ENCODE data around the gene PIANP. TPM values are rescaled to one million over a fixed set of nuclear protein-coding genes. Genes with fewer than 3 reads are reported as not detected.

The PIANP gene
- total and polyA plus RNA-seq, 10 of the 15 experiments (the other 5 are each of a cell fraction or from before 2014, with no cell fraction given): 0.08 to 0.12 (median 0.08) TPM; not detected in 7

DNA sequence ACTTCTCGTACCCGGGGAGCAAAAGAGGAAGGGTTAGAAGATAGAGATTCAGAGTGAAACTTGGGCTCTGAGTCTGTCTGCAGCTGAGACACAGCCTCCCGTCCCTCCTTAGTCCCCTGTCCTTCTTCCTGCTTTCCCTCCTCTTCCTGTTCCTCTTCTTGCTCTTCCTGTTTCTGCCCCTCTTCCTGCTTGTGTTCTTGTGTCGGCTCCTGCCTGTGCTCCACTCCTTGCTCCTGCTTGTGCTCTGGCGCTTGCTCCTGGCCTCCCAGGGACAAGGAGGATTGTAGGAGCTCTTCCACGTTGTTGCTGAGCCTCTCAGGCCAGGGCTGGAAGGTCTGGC, 56.4 kb downstream of the PIANP start (continued):
- TF ChIP-seq, protein P1, sequence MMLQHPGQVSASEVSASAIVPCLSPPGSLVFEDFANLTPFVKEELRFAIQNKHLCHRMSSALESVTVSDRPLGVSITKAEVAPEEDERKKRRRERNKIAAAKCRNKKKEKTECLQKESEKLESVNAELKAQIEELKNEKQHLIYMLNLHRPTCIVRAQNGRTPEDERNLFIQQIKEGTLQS (IDR thresholded peaks at IDR 0.05; ENCODE audit: borderline replicate concordance, extremely low read depth, low read depth, low read length): no peak
- TF ChIP-seq, protein P2, sequence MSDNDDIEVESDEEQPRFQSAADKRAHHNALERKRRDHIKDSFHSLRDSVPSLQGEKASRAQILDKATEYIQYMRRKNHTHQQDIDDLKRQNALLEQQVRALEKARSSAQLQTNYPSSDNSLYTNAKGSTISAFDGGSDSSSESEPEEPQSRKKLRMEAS (IDR thresholded peaks at IDR 0.05; ENCODE audit: low read depth, low read length): no peak
- TF ChIP-seq KAT2A (conservative IDR thresholded peaks at IDR 0.05; ENCODE audit: control insufficient read depth, low read depth, low read length): no peak
- TF ChIP-seq, protein P3, sequence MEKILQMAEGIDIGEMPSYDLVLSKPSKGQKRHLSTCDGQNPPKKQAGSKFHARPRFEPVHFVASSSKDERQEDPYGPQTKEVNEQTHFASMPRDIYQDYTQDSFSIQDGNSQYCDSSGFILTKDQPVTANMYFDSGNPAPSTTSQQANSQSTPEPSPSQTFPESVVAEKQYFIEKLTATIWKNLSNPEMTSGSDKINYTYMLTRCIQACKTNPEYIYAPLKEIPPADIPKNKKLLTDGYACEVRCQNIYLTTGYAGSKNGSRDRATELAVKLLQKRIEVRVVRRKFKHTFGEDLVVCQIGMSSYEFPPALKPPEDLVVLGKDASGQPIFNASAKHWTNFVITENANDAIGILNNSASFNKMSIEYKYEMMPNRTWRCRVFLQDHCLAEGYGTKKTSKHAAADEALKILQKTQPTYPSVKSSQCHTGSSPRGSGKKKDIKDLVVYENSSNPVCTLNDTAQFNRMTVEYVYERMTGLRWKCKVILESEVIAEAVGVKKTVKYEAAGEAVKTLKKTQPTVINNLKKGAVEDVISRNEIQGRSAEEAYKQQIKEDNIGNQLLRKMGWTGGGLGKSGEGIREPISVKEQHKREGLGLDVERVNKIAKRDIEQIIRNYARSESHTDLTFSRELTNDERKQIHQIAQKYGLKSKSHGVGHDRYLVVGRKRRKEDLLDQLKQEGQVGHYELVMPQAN (conservative IDR thresholded peaks at IDR 0.05): no peak
- no peak for TF ChIP-seq WRNIP1 (IDR thresholded peaks at IDR 0.05; ENCODE audit: borderline replicate concordance, low read depth, low read length)
- 0 out of 2 replicates have a peak, but pooled peaks have one; percentile 42 for TF ChIP-seq JUNB (IDR thresholded peaks at IDR 0.05)
- no peak for TF ChIP-seq SRF (IDR thresholded peaks at IDR 0.05; ENCODE audit: low read depth in 2 of 2, low read length in 2 of 2)
- TF ChIP-seq MEF2B (IDR thresholded peaks at IDR 0.05; ENCODE audit: partially characterized antibody, poor library complexity, severe bottlenecking): no peak
- 0 out of 4 replicates have a peak, but pooled peaks of 1 of the 2 experiments have one; percentile 22 for TF ChIP-seq IKZF2 (IDR thresholded peaks at IDR 0.05)
- TF ChIP-seq RUNX3 (IDR thresholded peaks at IDR 0.05; ENCODE audit: low read length): 0 out of 2 replicates have a peak, but pooled peaks have one; percentile 7
- TF ChIP-seq ETV6 (conservative IDR thresholded peaks at IDR 0.05 in 1 of 2, IDR thresholded peaks at IDR 0.05 in 1 of 2; ENCODE audit: borderline replicate concordance in 1 of 2, low read depth in 1 of 2): peak in 1 of 2 experiments; percentile 76; a peak in 2 of 4 replicates
- no peak for TF ChIP-seq RAD21 (IDR thresholded peaks at IDR 0.05; ENCODE audit: insufficient read depth, low read depth, low read length)

Small RNAs within 50 kb of the gene (small RNA-seq; reads per million reads assigned to genes)
- gene RNU6-781P: not detected

Other genes starting within 250 kb of the PIANP start
Only the 7 nearest of the 29 such genes appear.
- 4.1 and 4.6 TPM in 2 replicates for gene LPAR5, start 64.9 kb downstream of the PIANP start, total RNA-seq (2014; rRNA removed)
- gene LPAR5, start 64.9 kb downstream of the PIANP start, total RNA-seq (2014; rRNA removed; fragmentation: Illumina TruSeq; extraction: Trizol): 2.0 and 2.1 TPM in 2 replicates
- gene LPAR5, start 64.9 kb downstream of the PIANP start, total RNA-seq (2021): 7.9 and 8.2 TPM in 2 replicates
- 4.2 and 5.7 TPM in 2 replicates for gene LPAR5, start 64.9 kb downstream of the PIANP start, polyA plus RNA-seq (2011; rRNA removed)
- gene LPAR5, start 64.9 kb downstream of the PIANP start, polyA plus RNA-seq (2014; fragmentation: Illumina TruSeq; extraction: Trizol): 4.5 and 5.2 TPM in 2 replicates
- 1 to 10 TPM; 1.3 to 1.7 TPM for gene LPAR5, start 64.9 kb downstream of the PIANP start, polyA plus RNA-seq (2014; fragmentation: Nextera tagmentation; extraction: Ambion mirVana)
- 6.1 and 7.2 TPM in 2 replicates for gene LPAR5, start 64.9 kb downstream of the PIANP start, polyA plus RNA-seq (2014; rRNA removed)
- 1 to 10 TPM; 5.4 to 5.6 TPM for gene LPAR5, start 64.9 kb downstream of the PIANP start, polyA plus RNA-seq (2016; fragmentation: Nextera tagmentation; extraction: Ambion mirVana)
- 0.27 and 1.1 TPM in 2 replicates for gene ACRBP, start 53.4 kb downstream of the PIANP start, total RNA-seq (2014; rRNA removed)
- 0.69 and 1.1 TPM in 2 replicates for gene ACRBP, start 53.4 kb downstream of the PIANP start, total RNA-seq (2014; rRNA removed; fragmentation: Illumina TruSeq; extraction: Trizol)
- gene ACRBP, start 53.4 kb downstream of the PIANP start, total RNA-seq (2021): 1.4 and 1.8 TPM in 2 replicates
- 0.80 and 0.84 TPM in 2 replicates for gene ACRBP, start 53.4 kb downstream of the PIANP start, polyA plus RNA-seq (2011; rRNA removed)
- gene ACRBP, start 53.4 kb downstream of the PIANP start, polyA plus RNA-seq (2014; fragmentation: Illumina TruSeq; extraction: Trizol): 0.75 and 1.5 TPM in 2 replicates
- gene ACRBP, start 53.4 kb downstream of the PIANP start, polyA plus RNA-seq (2014; fragmentation: Nextera tagmentation; extraction: Ambion mirVana): under 1 TPM; 0.64 to 0.80 TPM
- 0.80 and 0.94 TPM in 2 replicates for gene ACRBP, start 53.4 kb downstream of the PIANP start, polyA plus RNA-seq (2014; rRNA removed)
- 1 to 10 TPM in 1 of 2 experiments, under 1 TPM in 1; 0.54 to 1.3 TPM for gene ACRBP, start 53.4 kb downstream of the PIANP start, polyA plus RNA-seq (2016; fragmentation: Nextera tagmentation; extraction: Ambion mirVana)
- 21.7 and 23.7 TPM in 2 replicates for gene ING4, start 37.7 kb downstream of the PIANP start, total RNA-seq (2014; rRNA removed)
- 20.9 and 21.8 TPM in 2 replicates for gene ING4, start 37.7 kb downstream of the PIANP start, total RNA-seq (2014; rRNA removed; fragmentation: Illumina TruSeq; extraction: Trizol)
- 20.1 and 21.6 TPM in 2 replicates for gene ING4, start 37.7 kb downstream of the PIANP start, total RNA-seq (2021)
- 53.9 and 63.8 TPM in 2 replicates for gene ING4, start 37.7 kb downstream of the PIANP start, polyA plus RNA-seq (2011; rRNA removed)
- gene ING4, start 37.7 kb downstream of the PIANP start, polyA plus RNA-seq (2014; fragmentation: Illumina TruSeq; extraction: Trizol): 33.8 and 39.5 TPM in 2 replicates
- gene ING4, start 37.7 kb downstream of the PIANP start, polyA plus RNA-seq (2014; fragmentation: Nextera tagmentation; extraction: Ambion mirVana): 1 to 10 TPM; 7.2 to 8.9 TPM
- gene ING4, start 37.7 kb downstream of the PIANP start, polyA plus RNA-seq (2014; rRNA removed): 22.6 and 24.2 TPM in 2 replicates
- 10 to 100 TPM; 18.4 to 22.5 TPM for gene ING4, start 37.7 kb downstream of the PIANP start, polyA plus RNA-seq (2016; fragmentation: Nextera tagmentation; extraction: Ambion mirVana)
- 23.3 and 23.7 TPM in 2 replicates for gene ZNF384, start 11.4 kb downstream of the PIANP start, total RNA-seq (2014; rRNA removed)
- 26.0 and 27.1 TPM in 2 replicates for gene ZNF384, start 11.4 kb downstream of the PIANP start, total RNA-seq (2014; rRNA removed; fragmentation: Illumina TruSeq; extraction: Trizol)
- 49.3 and 53.8 TPM in 2 replicates for gene ZNF384, start 11.4 kb downstream of the PIANP start, total RNA-seq (2021)
- gene ZNF384, start 11.4 kb downstream of the PIANP start, polyA plus RNA-seq (2011; rRNA removed): 42.4 and 70.2 TPM in 2 replicates
- gene ZNF384, start 11.4 kb downstream of the PIANP start, polyA plus RNA-seq (2014; fragmentation: Illumina TruSeq; extraction: Trizol): 65.2 and 81.5 TPM in 2 replicates
- 1 to 10 TPM in 1 of 2 experiments, under 1 TPM in 1; 0.46 to 1.3 TPM for gene ZNF384, start 11.4 kb downstream of the PIANP start, polyA plus RNA-seq (2014; fragmentation: Nextera tagmentation; extraction: Ambion mirVana)
- 53.5 and 55.8 TPM in 2 replicates for gene ZNF384, start 11.4 kb downstream of the PIANP start, polyA plus RNA-seq (2014; rRNA removed)
- 10 to 100 TPM; 30.0 to 31.0 TPM for gene ZNF384, start 11.4 kb downstream of the PIANP start, polyA plus RNA-seq (2016; fragmentation: Nextera tagmentation; extraction: Ambion mirVana)
- 53.6 and 56.3 TPM in 2 replicates for gene COPS7A, start 23.2 kb upstream of the PIANP start, total RNA-seq (2014; rRNA removed)
- gene COPS7A, start 23.2 kb upstream of the PIANP start, total RNA-seq (2014; rRNA removed; fragmentation: Illumina TruSeq; extraction: Trizol): 26.8 and 28.8 TPM in 2 replicates
- 42.1 and 48.4 TPM in 2 replicates for gene COPS7A, start 23.2 kb upstream of the PIANP start, total RNA-seq (2021)
- 43.5 and 70.9 TPM in 2 replicates for gene COPS7A, start 23.2 kb upstream of the PIANP start, polyA plus RNA-seq (2011; rRNA removed)
- gene COPS7A, start 23.2 kb upstream of the PIANP start, polyA plus RNA-seq (2014; fragmentation: Illumina TruSeq; extraction: Trizol): 43.5 and 45.0 TPM in 2 replicates
- gene COPS7A, start 23.2 kb upstream of the PIANP start, polyA plus RNA-seq (2014; fragmentation: Nextera tagmentation; extraction: Ambion mirVana): 10 to 100 TPM; 25.7 to 26.1 TPM
- gene COPS7A, start 23.2 kb upstream of the PIANP start, polyA plus RNA-seq (2014; rRNA removed): 55.3 and 61.7 TPM in 2 replicates
- gene COPS7A, start 23.2 kb upstream of the PIANP start, polyA plus RNA-seq (2016; fragmentation: Nextera tagmentation; extraction: Ambion mirVana): 10 to 100 TPM; 67.9 to 74.0 TPM
- 131 and 139 TPM in 2 replicates for gene MLF2, start 52.3 kb upstream of the PIANP start, total RNA-seq (2014; rRNA removed)
- 59.2 and 63.4 TPM in 2 replicates for gene MLF2, start 52.3 kb upstream of the PIANP start, total RNA-seq (2014; rRNA removed; fragmentation: Illumina TruSeq; extraction: Trizol)
- 125 and 129 TPM in 2 replicates for gene MLF2, start 52.3 kb upstream of the PIANP start, total RNA-seq (2021)
- gene MLF2, start 52.3 kb upstream of the PIANP start, polyA plus RNA-seq (2011; rRNA removed): 122 and 172 TPM in 2 replicates
- 91.6 and 111 TPM in 2 replicates for gene MLF2, start 52.3 kb upstream of the PIANP start, polyA plus RNA-seq (2014; fragmentation: Illumina TruSeq; extraction: Trizol)
- 10 to 100 TPM; 13.5 to 21.5 TPM for gene MLF2, start 52.3 kb upstream of the PIANP start, polyA plus RNA-seq (2014; fragmentation: Nextera tagmentation; extraction: Ambion mirVana)
- gene MLF2, start 52.3 kb upstream of the PIANP start, polyA plus RNA-seq (2014; rRNA removed): 170 and 181 TPM in 2 replicates
- 100 to 1,000 TPM; 222 TPM for gene MLF2, start 52.3 kb upstream of the PIANP start, polyA plus RNA-seq (2016; fragmentation: Nextera tagmentation; extraction: Ambion mirVana)
- 20.7 and 23.1 TPM in 2 replicates for gene PTMS, start 65.5 kb upstream of the PIANP start, total RNA-seq (2014; rRNA removed)
- gene PTMS, start 65.5 kb upstream of the PIANP start, total RNA-seq (2014; rRNA removed; fragmentation: Illumina TruSeq; extraction: Trizol): 31.8 and 34.0 TPM in 2 replicates
- 127 and 131 TPM in 2 replicates for gene PTMS, start 65.5 kb upstream of the PIANP start, total RNA-seq (2021)
- 29.0 and 51.2 TPM in 2 replicates for gene PTMS, start 65.5 kb upstream of the PIANP start, polyA plus RNA-seq (2011; rRNA removed)
- gene PTMS, start 65.5 kb upstream of the PIANP start, polyA plus RNA-seq (2014; fragmentation: Illumina TruSeq; extraction: Trizol): 41.3 and 90.6 TPM in 2 replicates
- 1 to 10 TPM; 2.1 to 4.5 TPM for gene PTMS, start 65.5 kb upstream of the PIANP start, polyA plus RNA-seq (2014; fragmentation: Nextera tagmentation; extraction: Ambion mirVana)
- gene PTMS, start 65.5 kb upstream of the PIANP start, polyA plus RNA-seq (2014; rRNA removed): 46.5 and 47.5 TPM in 2 replicates
- gene PTMS, start 65.5 kb upstream of the PIANP start, polyA plus RNA-seq (2016; fragmentation: Nextera tagmentation; extraction: Ambion mirVana): 10 to 100 TPM in 1 of 2 experiments, 1 to 10 TPM in 1; 4.9 to 27.8 TPM